ENCODE results near the gene OR10A6.
A peak's percentile ranks its signal among the peaks of the same experiment; 100 is the strongest.

Gene OR10A6, protein sequence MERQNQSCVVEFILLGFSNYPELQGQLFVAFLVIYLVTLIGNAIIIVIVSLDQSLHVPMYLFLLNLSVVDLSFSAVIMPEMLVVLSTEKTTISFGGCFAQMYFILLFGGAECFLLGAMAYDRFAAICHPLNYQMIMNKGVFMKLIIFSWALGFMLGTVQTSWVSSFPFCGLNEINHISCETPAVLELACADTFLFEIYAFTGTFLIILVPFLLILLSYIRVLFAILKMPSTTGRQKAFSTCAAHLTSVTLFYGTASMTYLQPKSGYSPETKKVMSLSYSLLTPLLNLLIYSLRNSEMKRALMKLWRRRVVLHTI

DNA sequence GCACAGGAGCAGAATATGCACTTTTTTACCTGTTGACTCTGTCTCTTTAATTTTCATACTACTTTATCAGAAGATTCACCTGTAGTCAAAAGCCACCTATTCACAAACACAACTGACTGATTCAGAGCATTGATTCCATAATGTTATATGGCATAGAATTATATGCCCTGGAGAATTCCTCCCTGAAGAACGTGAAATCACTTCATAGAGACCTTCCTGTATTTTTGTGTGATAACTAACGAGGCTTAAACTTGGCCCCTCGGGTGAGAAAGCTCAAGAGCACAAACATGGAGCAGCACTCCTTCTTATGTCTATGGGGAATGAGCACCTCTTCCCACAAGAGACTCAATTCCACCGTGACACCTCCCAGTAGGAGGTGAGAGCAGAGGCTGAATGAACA lies at the start of gene OR10A6:
Gene OR10A6, minus strand, starts transcription at position 101 of the 400 bp plus-strand sequence. CDS start 2,606 bp downstream, outside the sequence.
- no peak for DNase-seq

DNA sequence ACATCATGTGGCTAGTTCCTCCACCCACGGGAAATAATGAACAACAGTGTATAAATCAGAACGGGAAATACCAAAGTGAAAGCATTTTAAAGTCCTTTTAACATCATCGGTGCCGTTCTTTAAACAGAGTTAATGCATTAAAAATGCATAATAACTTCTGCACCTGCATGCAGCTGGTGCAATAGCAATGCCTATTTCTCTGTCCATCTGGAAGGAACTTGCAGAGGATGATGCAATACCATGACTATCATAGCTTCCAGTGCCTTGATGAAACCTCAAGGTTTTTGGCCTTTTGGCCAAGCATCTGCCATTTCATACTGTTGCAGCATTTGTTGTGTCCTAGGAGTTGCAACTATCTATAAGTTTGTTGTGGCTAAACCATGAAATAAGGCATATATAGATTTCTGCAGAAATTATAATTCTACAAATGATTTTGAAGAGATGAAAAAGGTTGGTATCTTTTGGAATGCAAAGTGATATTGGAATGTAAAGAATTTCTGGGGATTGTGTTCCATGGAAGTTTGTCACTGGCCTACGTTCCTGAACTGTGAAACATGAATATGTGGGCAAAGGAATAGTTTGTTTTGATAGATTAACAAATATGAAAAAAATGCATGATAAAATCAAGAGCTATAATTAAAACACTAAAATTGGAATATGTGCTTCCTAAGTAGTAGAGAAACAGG lies 46.3 kb upstream of the OR10A6 start:
- DNase-seq, result peak; percentile 71

DNA sequence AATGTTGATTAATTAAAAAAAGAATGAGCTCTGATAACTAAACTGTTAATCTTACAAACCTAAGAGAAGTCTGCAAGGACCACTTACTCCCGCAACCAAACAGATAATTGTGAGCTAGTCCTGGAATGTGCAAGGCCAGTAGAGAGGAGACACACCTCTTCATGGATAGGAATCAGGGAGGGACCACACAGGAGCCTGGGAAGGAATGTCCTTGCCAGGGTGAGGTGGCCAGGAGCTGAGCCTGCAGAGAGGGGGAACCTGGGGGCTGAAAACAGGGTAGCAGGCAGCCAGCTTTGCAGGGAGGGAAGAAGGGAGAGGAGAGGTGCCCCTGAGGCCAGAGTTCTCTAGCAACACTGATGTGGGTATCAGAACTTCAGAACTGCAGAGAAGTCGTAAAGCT lies 43.6 kb upstream of the OR10A6 start:
- DNase-seq, result no peak

- no peak for DNase-seq
Measured at GRCh38 chr11:7973011-7973410, 41.9 kb upstream of the OR10A6 start.

DNA sequence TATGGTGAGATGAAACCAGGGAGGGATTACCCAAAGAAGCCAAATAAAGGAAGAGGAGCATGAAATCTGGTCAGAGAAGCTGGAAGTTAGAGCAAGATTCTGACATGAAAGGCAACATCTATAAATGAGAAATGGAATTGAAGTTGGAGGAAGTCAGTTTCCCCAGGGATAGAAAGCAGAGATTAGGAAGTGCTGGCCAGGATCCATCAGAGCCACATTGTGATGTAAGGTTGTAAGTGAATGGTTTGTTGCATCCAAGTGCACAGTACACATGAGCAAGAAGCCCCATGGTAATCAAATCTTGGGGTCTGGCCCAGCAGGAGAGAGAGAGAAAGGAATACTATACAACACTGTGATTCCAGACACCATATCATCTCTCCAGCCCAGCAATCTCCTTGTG lies 40.8 kb upstream of the OR10A6 start:
- DNase-seq, result no peak

DNA sequence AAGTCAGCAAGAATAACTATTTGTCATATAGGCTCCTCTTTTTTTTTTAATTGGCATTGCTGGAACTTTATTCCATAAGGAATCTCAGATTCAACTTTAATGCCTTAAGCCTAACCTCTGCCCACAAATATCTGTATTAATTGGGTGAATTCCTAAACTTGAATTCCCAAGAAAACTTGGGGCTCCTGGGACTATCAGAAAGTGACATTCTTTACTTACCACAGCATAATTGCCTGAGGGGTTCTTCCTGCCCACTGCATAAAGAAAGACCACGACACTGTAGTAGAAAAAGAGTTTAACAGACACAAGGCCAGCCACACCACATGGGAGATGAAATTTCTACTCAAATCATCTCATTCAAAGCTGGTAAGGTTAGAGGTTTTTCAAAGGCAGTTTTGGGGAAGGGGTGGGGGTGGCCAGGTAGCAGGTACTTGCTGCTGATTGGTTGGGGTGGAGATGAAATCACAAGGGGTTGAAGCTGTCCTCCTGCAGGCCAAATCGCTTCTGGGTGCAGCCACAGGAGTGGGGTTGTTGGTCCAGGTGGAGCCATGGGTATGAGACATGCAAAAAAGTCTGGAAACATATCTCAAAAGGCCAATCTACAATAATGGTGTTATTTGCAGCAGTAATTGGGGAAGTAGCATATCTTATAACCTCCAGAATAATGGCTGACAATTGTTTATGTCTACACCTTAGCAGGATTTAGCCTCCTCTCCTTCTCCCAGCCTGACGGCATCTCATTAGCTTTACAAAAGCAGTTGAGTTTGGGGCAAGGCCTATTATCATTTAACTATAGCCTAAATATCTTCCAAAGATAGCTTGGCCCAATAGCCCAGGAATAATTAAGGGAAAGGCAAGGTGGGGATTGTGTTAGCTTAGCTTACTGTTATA lies 38.9 kb upstream of the OR10A6 start:
- no peak for DNase-seq

GRCh38 chr11:7968686-7969085 lies 37.6 kb upstream of the OR10A6 start:
- DNase-seq, result no peak

DNA sequence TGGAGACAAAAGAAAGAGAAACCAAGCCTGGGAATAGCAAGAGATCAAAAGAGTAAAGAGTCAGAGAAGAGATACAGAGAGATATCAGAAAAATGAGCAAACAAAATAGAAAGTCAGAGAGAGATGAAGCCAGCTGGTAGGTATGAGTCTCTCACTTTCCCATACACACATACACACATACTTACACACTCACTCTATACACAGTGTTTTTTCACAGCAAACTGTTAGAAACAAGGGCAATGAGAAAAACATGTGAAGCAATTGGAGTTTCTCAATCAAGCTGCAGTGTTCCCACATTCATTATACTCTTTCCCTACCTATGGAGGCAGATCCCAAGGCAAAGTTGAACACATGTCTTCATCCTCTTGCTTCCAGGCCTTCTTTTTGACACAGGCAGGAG lies 36.8 kb upstream of the OR10A6 start:
- DNase-seq, result no peak

DNA sequence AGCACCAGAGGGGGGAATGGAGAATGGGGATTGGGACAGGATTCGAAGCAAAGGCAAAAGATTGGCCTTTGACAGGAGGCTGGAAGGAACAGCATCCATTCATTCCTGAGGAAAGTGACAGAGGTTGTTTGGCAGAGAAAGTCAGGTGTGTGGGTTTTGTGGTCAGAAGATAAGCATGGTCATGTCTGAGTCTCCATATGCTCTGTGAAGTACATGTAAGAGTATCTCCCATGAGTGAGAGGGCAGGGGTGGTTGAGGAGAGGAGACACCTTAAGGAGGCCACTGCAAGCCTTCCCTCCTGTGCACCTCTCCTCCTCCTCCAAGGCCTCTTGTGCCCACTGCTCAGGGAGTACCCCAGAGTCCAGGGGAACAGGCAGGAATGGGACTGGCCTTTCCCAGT lies 36.0 kb upstream of the OR10A6 start:
- no peak for DNase-seq

DNA sequence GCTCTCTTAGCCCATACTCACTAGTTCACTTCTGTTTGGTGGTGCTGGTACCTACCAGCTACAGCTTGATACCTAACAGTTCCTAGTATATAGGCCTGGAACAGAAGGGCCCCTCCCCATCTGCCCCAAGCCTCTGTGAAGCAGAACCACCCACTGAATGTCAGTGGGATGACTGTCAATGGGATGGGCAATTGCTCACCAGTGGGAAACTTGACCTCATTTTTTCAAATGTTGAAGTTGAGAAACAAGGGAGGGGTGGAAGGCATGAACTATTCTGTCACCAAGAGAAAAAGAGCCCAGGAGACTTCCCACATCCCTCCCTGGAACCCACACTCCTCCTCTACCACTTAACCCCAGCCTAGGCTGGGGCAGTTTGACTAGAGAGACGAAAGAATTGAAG lies 34.3 kb upstream of the OR10A6 start, which contains the start of gene NLRP10:
Gene NLRP10, minus strand, starts transcription at position 62 of the 400 bp plus-strand sequence. CDS start 1,952 bp downstream, outside the sequence.
- DNase-seq, result peak; percentile 62

- DNase-seq, result no peak
Measured at GRCh38 chr11:7964873-7965272, 33.8 kb upstream of the OR10A6 start.

GRCh38 chr11:7964261-7964660 lies 33.2 kb upstream of the OR10A6 start:
- DNase-seq, result no peak

DNA sequence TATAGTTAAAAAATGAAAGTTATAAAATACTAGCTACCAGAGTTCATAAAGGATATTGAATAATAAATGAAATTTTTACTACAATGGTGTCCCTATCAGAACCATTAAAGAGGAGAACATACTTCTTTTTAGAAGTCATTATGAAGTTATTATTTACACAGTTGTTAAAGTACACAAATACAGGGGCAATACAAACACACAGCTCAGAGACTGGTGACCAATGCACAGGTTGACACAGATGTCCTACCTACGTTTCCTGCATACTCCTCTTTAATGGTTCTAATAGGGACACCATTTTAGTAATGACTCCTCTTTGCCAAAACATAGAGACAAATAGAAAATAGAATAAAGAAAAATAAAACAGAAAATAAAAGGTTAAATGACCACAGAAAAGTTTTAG lies 24.1 kb upstream of the OR10A6 start:
- no peak for DNase-seq

DNA sequence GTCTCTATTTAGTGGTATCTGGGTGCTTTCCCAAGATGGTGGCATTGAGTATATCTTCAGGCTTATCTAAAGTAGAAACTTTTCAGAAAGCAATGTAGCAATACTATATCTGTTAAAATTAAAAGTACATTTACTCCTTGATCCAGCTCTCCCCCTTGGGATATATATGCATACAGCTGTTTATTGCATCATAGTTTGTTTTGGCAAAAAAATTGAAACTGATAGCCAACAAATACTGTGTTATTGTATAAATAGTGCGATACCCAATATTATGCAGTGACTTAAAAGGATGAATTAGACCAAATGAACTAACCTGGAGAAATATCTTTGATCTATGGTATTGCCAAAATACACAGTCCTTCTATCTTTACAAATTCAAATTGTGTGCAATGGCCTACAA lies 18.9 kb upstream of the OR10A6 start:
- DNase-seq, result no peak

- DNase-seq, result no peak
Measured at GRCh38 chr11:7944123-7944522, 13.1 kb upstream of the OR10A6 start.

GRCh38 chr11:7941608-7942007 lies 10.5 kb upstream of the OR10A6 start, which contains the start of gene OR10A3:
OR10A3 (minus strand) TSS chr11:7941708; CDS start chr11:7939520, 2,188 bp downstream.
- DNase-seq, result no peak

DNA sequence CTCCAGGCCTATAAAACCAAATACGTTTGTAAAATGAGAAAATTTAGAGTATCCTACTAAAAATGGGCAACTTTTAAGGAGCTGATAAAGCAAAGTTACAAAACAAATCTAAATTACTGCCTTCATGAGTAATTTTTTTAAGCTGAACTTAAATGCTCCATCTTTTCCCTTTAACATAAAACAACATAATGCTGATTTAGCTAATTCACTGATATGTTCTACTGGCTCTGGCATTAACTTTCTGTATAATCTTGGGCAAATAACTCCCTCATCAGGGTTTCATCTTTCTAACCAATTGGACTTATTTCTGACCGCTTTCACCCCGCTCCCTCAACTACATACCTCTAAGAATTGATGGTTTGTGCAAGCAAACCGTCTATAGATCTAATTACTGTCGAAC lies 10.1 kb upstream of the OR10A6 start:
- DNase-seq, result no peak

DNA sequence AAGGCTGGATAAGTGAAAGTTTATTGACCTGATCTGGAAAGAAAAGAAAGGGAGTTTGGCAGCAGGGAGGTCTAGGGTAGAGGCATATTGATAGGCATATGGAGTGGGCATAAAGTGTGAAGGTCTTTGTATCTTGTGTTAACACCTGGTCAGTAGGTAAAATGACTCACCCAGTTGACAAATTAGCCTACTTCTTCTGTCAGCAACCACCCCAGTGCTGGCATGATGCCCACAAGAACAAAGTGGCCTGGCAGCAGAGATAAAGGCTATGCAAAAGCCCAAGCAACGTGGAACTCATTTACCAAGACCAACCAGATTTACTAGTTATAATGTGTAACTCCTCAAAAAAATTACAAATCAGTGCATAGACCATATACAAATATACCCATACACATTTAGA lies 5.5 kb upstream of the OR10A6 start:
- no peak for DNase-seq

DNA sequence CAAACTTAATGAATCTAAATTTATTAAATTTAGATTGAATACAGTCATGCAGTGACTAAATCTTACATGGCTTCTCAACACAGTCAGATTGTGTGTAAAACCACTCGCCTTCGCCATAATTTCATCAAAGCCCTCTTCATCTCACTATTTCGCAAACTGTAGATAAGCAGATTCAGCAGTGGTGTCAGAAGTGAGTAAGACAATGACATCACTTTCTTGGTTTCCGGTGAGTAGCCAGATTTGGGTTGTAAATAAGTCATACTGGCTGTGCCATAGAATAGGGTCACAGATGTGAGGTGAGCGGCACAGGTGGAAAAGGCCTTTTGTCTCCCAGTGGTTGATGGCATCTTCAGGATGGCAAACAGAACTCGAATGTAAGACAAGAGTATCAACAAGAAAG lies 3.4 kb downstream of the OR10A6 start:
- DNase-seq, result no peak

- DNase-seq, result no peak
Measured at GRCh38 chr11:7924536-7924935, 6.5 kb downstream of the OR10A6 start.

GRCh38 chr11:7918141-7918540 lies 12.9 kb downstream of the OR10A6 start:
- no peak for DNase-seq

GRCh38 chr11:7911011-7911410 lies 20.1 kb downstream of the OR10A6 start:
- no peak for DNase-seq

DNA sequence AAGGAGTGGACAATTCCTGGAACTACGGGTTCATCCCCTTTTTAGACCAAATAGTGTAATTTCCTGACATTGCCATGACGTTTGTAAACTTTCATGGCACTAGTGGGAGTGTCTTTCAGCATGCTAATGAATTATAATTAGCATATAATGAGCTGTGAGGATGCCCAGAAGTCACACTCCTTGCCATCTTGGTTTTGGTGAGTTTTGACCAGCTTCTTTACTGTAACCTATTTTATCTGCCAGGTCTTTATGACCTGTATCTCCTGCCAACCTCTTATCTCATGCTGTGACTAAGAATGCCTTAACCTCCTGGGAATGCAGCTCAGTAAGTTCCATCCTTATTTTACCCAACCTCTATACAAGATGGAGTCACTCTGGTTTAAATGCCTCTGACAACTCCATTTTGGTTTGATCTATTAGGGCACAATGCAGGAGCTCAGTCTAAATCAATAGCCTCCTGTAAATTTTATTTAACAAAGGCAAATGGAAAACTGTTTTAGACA lies 20.7 kb downstream of the OR10A6 start:
- no peak for DNase-seq
